GM23338 (cell line): ENCODE measurements around the gene GYPC.

ENCODE experiments used
- CTCF ChIP-seq, 2 experiments: fragments of 200-600 bp in 1 of 2; sonication (generic) in 1 of 2; conservative IDR thresholded peaks; 2 replicates each; pipeline versions ENCODE4 v1.5.1 to v1.6.1; 2016 to 2017; ENCODE audit warnings: antibody characterized with exemption in 2 of 2, low read depth in 2 of 2, mild to moderate bottlenecking in 2 of 2, moderate library complexity in 1 of 2
- EZH2 ChIP-seq: fragments of 200-600 bp; sonication (generic); IDR thresholded peaks from one replicate; pipeline ENCODE4 v1.8.0; 2017; ENCODE audit warnings: antibody characterized with exemption, mild to moderate bottlenecking, low read depth; ENCODE audit not compliant: unreplicated experiment
- EZH2phosphoT487 ChIP-seq: fragments of 200-600 bp; sonication (generic); IDR thresholded peaks from one replicate; pipeline ENCODE4 v1.8.1; 2018; ENCODE audit warnings: antibody characterized with exemption; ENCODE audit not compliant: unreplicated experiment
- JUNB ChIP-seq: IDR thresholded peaks from one replicate; pipeline ENCODE4 v1.6.1; 2016; ENCODE audit warnings: antibody characterized with exemption; ENCODE audit not compliant: unreplicated experiment
- POLR2AphosphoS5 ChIP-seq: IDR thresholded peaks from 2 replicates; pipeline ENCODE4 v1.6.1; 2016; ENCODE audit warnings: antibody characterized with exemption, low read depth
- REST ChIP-seq: IDR thresholded peaks from one replicate; pipeline ENCODE4 v1.6.1; 2018; ENCODE audit warnings: antibody characterized with exemption; ENCODE audit not compliant: unreplicated experiment
- ZNF331 ChIP-seq: fragments of 250-450 bp; sonication (Bioruptor Pico); IDR thresholded peaks from 2 replicates; pipeline ENCODE4 v1.5.0; 2020; ENCODE audit warnings: low read depth, mild to moderate bottlenecking, moderate library complexity

- TF ChIP-seq EZH2 (no peak), CTCF (conservative IDR thresholded peaks at IDR 0.05; ENCODE audit: low read depth in 2 of 2) (no peak), EZH2phosphoT487 (no peak), POLR2AphosphoS5 (no peak), REST (no peak), JUNB (no peak), ZNF331 (CRISPR knock-in tag) (no peak)
Observed at GRCh38 chr2:126627643-126628042, 28.3 kb upstream of the GYPC start.
